HG03432 (cell line): ENCODE results near the gene ERVK3-1.
"Not testable (repeated sequence)": the region's sequence is repeated elsewhere in the genome, so short reads cannot be mapped to it uniquely, and the experiment has no call there.

Experiments used
- ATAC-seq: cut with Tn5 transposase; IDR thresholded peaks from one replicate; pipeline ENCODE4 v1.9.1; 2021; ENCODE audit warnings: mild to moderate bottlenecking, moderate library complexity; ENCODE audit not compliant: unreplicated experiment

ERVK3-1 gene

GRCh38 chr19:58338825-58339558 lies 33.8 kb downstream of the ERVK3-1 start:
- no peak for ATAC-seq

GRCh38 chr19:58345558-58345957 lies 40.4 kb downstream of the ERVK3-1 start:
- no peak for ATAC-seq

GRCh38 chr19:58346961-58347929 lies 42.1 kb downstream of the ERVK3-1 start:
- peak; percentile 90 for ATAC-seq

GRCh38 chr19:58348080-58348479 lies 42.9 kb downstream of the ERVK3-1 start:
- ATAC-seq, result not testable (repeated sequence)

- ATAC-seq, result no peak
Measured at GRCh38 chr19:58349590-58349989, 44.4 kb downstream of the ERVK3-1 start.

GRCh38 chr19:58350001-58350861 lies 45.1 kb downstream of the ERVK3-1 start:
- no peak for ATAC-seq

- ATAC-seq, result no peak
Measured at GRCh38 chr19:58350871-58351557, 45.8 kb downstream of the ERVK3-1 start.

- ATAC-seq, result no peak
Measured at GRCh38 chr19:58351558-58351878, 46.3 kb downstream of the ERVK3-1 start.

GRCh38 chr19:58351990-58352755 lies 47.0 kb downstream of the ERVK3-1 start:
- ATAC-seq, result no peak

GRCh38 chr19:58352760-58353671 lies 47.8 kb downstream of the ERVK3-1 start, which contains the start of gene A1BG:
Gene A1BG, minus strand, starts transcription at chr19:58353492. Its CDS starts 55 bp downstream, at chr19:58353437.
- ATAC-seq, result no peak

- no peak for ATAC-seq
Measured at GRCh38 chr19:58353717-58354477, 48.7 kb downstream of the ERVK3-1 start.

GRCh38 chr19:58354478-58355030 lies 49.4 kb downstream of the ERVK3-1 start:
- ATAC-seq, result no peak

- ATAC-seq, result no peak
Measured at GRCh38 chr19:58355215-58355796, 50.1 kb downstream of the ERVK3-1 start.

GRCh38 chr19:58355908-58356765 lies 51.0 kb downstream of the ERVK3-1 start:
- no peak for ATAC-seq

- no peak for ATAC-seq
Measured at GRCh38 chr19:58356766-58357480, 51.7 kb downstream of the ERVK3-1 start.
